GM12874 (cell line): ENCODE data around the gene COL11A2.

Source experiments
- TF ChIP-seq, protein P1 (sequence below): IDR thresholded peaks from 2 replicates; pipeline ENCODE4 v1.5.1; 2011; ENCODE audit warnings: low read depth, mild to moderate bottlenecking, control low read depth, low read length, moderate library complexity; ENCODE audit not compliant: insufficient read depth

Gene COL11A2

GRCh38 chr6:33204415-33205190, 12.3 kb upstream of the COL11A2 start, which contains the start of gene HSD17B8:
Gene HSD17B8 (plus strand): TSS chr6:33204655. CDS start chr6:33204669, 14 bp downstream.
- TF ChIP-seq, protein P1, sequence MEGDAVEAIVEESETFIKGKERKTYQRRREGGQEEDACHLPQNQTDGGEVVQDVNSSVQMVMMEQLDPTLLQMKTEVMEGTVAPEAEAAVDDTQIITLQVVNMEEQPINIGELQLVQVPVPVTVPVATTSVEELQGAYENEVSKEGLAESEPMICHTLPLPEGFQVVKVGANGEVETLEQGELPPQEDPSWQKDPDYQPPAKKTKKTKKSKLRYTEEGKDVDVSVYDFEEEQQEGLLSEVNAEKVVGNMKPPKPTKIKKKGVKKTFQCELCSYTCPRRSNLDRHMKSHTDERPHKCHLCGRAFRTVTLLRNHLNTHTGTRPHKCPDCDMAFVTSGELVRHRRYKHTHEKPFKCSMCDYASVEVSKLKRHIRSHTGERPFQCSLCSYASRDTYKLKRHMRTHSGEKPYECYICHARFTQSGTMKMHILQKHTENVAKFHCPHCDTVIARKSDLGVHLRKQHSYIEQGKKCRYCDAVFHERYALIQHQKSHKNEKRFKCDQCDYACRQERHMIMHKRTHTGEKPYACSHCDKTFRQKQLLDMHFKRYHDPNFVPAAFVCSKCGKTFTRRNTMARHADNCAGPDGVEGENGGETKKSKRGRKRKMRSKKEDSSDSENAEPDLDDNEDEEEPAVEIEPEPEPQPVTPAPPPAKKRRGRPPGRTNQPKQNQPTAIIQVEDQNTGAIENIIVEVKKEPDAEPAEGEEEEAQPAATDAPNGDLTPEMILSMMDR, result no peak

DNA sequence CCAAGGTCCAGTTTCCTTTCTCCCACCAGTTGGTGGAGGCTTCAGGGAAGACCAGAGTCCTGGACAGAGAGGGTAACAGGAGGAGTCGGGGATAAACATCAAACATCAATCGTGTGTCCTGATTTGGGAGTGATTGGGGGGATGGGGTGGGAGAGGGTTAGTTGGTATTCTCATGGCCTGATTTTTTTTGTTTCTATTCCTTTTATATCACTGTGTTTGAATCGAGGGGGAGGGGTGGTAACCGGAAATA, 11.8 kb upstream of the COL11A2 start:
- TF ChIP-seq, protein P1, result no peak

- TF ChIP-seq, protein P1, result no peak
Observed at GRCh38 chr6:33203443-33204164, 11.3 kb upstream of the COL11A2 start.

DNA sequence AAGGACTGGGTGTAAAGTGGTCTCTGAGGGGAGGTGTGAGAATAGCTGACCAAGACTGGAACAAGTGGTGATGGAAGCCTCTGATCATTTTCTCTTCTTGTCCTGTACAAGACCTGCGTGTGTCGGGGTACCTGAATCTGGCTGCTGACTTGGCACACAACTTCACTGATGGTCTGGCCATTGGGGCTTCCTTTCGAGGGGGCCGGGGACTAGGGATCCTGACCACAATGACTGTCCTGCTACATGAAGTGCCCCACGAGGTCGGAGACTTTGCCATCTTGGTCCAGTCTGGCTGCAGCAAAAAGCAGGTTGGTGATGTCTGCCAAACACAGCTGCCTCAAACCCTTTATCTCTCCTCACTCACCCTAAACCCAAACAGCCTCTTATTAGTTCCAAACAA, 10.5 kb upstream of the COL11A2 start:
- TF ChIP-seq, protein P1, result no peak

GRCh38 chr6:33201935-33202334, 9.7 kb upstream of the COL11A2 start:
- TF ChIP-seq, protein P1, result no peak

- TF ChIP-seq, protein P1, result peak; percentile 16
Observed at GRCh38 chr6:33201147-33201545, 8.9 kb upstream of the COL11A2 start.

DNA sequence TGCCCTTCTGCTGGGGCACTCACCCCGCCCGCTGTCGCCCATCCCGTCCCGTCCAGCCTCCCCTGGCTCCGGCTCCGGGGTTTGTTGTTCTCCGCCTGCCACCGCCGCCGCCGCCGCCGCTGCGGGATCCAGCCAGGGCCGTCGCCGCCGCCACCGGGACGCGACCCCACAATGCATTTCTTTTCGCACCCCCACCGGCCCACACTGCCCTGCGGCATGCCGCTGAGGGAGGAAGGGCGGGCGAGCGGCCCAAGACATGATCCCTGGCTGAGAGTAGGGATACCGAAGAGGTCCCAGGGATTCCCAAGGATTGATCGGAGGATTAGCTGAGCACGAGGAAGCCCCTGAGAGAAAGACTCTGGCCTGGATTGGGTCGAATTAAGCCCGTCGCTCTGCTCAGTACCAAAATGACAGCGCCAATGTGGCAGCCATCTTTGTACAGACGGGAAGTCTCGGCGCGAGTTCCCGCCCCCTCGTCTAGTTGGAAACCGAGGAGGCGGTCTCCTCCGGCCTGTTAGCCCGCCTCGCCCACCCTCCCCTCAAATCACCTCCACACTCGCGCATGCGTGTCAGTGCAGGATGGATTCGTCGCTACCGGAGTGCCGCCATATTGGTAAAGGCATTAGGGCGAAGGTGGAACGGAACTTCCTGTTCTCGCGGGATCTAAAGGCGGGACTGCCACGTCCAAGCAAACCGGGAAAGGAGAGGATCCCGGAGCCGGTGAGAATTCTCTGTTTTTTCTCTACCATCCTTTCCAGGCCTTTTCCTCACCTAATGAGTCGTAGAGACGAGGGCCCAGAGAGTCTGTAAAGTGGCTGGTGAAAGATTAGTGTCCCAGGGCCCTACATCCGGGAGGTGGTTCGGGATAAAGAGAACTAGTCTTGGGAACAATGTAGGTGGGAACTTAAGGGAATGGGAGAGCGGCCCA, 8.2 kb upstream of the COL11A2 start, which contains the start of the genes RXRB and SLC39A7:
Gene RXRB, minus strand, starts transcription at position 447 of the 928 bp plus-strand sequence. Its CDS starts 189 bp downstream, at position 258.
Gene SLC39A7, plus strand, starts transcription at position 649 of the 928 bp plus-strand sequence. CDS start 379 bp downstream, outside the sequence.
- TF ChIP-seq, protein P1, result no peak
